Fibroblast of mammary gland (primary cell): Measurements from ENCODE around the gene RNF25.

Source experiments
- DNase-seq: peaks from one replicate; pipeline ENCODE4 v3.0.0-alpha.2; 2010; ENCODE audit warnings: low read depth
- H3K4me3 ChIP-seq: 2 replicates; pipeline ENCODE4 v1.5.1; 2011; ENCODE audit warnings: low read depth, mild to moderate bottlenecking, low read length, moderate library complexity; ENCODE audit not compliant: control insufficient read depth
- TF ChIP-seq, protein P1 (sequence below): conservative IDR thresholded peaks from 2 replicates; pipeline ENCODE4 v1.5.1; 2011; ENCODE audit warnings: low read depth, low read length, inconsistent platforms; ENCODE audit not compliant: control insufficient read depth, insufficient read depth

The RNF25 gene

GRCh38 chr2:218680061-218680460 is 8.3 kb upstream of the RNF25 start:
- TF ChIP-seq, protein P1, sequence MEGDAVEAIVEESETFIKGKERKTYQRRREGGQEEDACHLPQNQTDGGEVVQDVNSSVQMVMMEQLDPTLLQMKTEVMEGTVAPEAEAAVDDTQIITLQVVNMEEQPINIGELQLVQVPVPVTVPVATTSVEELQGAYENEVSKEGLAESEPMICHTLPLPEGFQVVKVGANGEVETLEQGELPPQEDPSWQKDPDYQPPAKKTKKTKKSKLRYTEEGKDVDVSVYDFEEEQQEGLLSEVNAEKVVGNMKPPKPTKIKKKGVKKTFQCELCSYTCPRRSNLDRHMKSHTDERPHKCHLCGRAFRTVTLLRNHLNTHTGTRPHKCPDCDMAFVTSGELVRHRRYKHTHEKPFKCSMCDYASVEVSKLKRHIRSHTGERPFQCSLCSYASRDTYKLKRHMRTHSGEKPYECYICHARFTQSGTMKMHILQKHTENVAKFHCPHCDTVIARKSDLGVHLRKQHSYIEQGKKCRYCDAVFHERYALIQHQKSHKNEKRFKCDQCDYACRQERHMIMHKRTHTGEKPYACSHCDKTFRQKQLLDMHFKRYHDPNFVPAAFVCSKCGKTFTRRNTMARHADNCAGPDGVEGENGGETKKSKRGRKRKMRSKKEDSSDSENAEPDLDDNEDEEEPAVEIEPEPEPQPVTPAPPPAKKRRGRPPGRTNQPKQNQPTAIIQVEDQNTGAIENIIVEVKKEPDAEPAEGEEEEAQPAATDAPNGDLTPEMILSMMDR = no peak
- DNase-seq = no peak
- no peak overlapping the region for H3K4me3 ChIP-seq

DNA sequence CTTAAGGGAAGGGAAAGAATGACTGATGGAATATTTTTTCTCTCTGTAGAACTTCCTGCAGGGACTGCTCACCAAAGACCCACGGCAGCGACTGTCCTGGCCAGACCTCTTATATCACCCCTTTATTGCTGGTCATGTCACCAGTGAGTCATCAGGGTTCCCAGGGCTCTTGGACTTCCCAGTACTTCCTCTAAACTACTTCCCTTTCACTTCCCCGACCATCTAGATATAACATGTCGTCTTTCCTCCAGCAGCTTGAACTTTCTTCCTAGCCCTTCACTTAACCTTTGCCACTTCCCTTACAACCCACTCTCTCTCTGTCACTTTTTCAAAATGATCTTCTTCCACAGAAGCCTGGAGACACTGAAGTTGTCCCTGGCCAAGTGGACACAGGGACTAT is 7.3 kb upstream of the RNF25 start:
- no peak overlapping the region for H3K4me3 ChIP-seq
- TF ChIP-seq, protein P1 = no peak
- DNase-seq = peak; percentile 48

- peak; percentile 49 for DNase-seq
- H3K4me3 ChIP-seq = peak overlapping the region; percentile 90
- TF ChIP-seq, protein P1 = no peak
Observed at GRCh38 chr2:218671097-218671653, 627 bp downstream of the RNF25 start.

GRCh38 chr2:218664653-218665052 is 7.1 kb downstream of the RNF25 start:
- TF ChIP-seq, protein P1 = no peak
- no peak for DNase-seq
- no peak overlapping the region for H3K4me3 ChIP-seq

- TF ChIP-seq, protein P1 = no peak
- H3K4me3 ChIP-seq = no peak overlapping the region
- no peak for DNase-seq
Observed at GRCh38 chr2:218663901-218664300, 7.9 kb downstream of the RNF25 start.

- no peak for DNase-seq
- H3K4me3 ChIP-seq = no peak overlapping the region
- TF ChIP-seq, protein P1 = no peak
Observed at GRCh38 chr2:218662827-218663226, 9.0 kb downstream of the RNF25 start.

DNA sequence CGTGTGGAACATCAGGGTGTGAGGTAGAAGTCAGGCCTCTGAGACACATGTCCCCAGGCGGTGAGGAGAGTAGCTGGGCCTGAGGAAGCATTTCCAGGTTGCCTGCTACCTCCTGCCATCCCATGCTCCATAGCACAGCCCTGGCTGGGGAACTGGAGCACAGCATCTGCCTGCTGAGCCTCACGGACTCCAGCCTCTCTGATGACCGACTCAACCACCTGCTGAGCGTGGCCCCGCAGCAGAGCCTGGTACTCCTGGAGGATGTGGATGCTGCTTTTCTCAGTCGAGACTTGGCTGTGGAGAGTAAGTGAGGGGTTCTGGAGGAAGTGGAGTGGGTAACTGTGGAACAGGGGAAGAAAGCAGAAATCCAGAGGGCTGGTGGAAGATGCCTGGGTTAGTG is 9.4 kb downstream of the RNF25 start:
- no peak overlapping the region for H3K4me3 ChIP-seq
- DNase-seq = no peak
- TF ChIP-seq, protein P1 = no peak
